ENCODE data around the gene NDUFS3. TPM values are rescaled to one million over a fixed set of nuclear protein-coding genes. Genes with fewer than 3 reads are reported as not detected.
"Not testable (repeated sequence)": the region's sequence is repeated elsewhere in the genome, so short reads cannot be mapped to it uniquely, and the experiment has no call there.

NDUFS3 gene
- total RNA-seq, 1 donor from 2014 or later: 98.3 TPM

DNA sequence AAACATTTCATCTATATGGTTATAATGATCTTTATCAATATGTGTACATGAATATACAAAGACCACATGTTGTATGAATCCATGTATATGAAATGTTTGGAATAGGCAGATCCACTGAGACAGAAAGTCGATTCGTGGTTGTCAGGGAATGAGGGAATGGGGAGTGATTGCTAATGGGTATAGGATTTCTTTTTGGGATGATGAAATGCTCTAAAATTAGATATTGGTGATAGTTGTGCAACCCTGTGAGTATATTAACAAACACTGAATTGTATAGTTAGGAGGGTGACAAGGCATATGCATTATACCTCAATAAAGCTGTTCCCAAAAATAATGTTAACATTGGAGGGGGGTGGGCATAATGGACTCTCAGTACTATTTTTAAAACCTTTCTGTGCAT, 18.4 kb upstream of the NDUFS3 start:
- DNase-seq: no peak

- not testable (repeated sequence) for DNase-seq
Measured at GRCh38 chr11:47562393-47562792, 16.5 kb upstream of the NDUFS3 start.

DNA sequence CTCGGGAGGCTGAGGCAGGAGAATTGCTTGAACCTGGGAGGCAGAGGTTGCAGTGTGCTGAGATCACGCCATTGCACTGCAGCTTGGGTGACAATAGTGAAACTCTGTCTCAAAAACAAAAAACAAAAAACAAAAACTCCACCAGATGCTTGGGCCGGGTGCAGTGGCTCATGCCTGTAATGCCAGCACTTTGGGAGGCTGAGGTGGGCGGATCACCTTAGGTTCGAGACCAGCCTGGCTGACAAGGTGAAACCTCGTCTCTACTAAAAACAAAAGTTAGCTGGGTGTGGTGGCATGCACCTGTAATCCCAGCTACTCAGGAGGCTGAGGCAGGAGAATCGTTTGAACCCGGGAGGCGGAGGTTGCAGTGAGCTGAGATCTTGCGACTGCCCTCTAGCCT, 14.5 kb upstream of the NDUFS3 start:
- DNase-seq: not testable (repeated sequence)

DNA sequence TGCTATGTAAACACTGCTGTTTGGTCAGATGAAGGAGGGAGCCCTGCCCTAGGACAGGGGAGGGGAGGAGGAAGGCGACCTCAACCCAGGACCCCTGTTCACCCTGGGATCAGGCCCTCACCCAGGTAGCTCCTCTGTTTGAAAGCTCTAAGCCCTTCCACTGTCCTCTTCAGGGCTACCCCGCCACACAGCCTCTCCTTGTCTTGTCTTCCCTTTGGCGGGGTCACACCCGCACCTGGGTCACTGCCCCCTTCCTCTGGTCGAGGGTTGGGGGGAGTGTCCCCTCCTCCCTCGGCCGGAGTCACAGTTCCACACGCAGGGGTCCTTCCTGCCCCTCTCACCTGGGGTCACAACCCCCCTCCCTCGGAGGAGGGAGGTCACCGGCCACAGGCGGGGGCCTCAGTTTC, 13.9 kb upstream of the NDUFS3 start:
- DNase-seq: no peak

DNA sequence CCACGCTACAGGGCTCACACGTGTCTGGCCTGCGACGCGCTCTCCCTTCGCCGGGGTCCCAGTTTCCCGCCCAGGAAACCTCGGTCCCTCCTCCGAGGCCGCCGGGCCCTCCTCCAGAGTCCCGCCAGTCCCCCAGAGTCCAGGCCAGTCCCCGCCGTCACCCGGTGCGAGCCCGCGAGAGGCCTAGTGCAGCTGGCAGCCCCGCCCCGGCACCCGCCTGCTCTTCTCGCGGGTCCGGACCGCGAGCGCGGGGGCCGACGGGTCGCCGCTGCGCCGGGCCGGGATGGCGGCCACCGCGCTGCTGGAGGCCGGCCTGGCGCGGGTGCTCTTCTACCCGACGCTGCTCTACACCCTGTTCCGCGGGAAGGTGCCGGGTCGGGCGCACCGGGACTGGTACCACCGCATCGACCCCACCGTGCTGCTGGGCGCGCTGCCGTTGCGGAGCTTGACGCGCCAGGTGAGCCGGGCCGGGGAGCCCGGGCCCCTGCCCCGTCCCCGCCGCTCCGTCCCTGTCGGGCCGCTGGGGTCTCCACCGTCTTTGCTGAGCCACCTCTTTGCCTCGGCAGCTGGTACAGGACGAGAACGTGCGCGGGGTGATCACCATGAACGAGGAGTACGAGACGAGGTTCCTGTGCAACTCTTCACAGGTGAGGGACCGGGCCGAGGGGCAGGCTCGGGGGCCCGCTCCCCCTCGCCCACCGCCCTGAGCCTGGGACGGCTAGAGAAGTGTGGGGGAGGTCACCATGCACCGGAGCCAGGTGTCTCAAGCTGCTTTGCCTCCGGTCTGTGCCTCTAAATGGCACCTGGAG, 13.3 kb upstream of the NDUFS3 start, which contains the start of gene PTPMT1:
Gene PTPMT1 (plus strand): TSS at position 260 of the 809 bp plus-strand sequence. CDS start 24 bp downstream, at position 284.
- peak; percentile 83 for DNase-seq

- peak; percentile 24 for DNase-seq
Measured at GRCh38 chr11:47566149-47566698, 12.7 kb upstream of the NDUFS3 start.

DNA sequence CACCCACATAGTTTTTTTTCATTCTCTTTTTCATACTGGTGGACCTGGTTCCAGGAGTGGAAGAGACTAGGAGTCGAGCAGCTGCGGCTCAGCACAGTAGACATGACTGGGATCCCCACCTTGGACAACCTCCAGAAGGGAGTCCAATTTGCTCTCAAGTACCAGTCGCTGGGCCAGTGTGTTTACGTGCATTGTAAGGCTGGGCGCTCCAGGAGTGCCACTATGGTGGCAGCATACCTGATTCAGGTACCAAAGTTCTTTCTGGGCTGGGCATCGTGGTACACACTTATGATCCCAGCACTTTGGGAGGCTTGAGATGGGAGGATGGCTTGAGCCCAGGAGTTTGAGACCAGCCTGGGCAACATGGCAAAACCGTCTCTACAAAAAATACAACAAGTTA, 9.2 kb upstream of the NDUFS3 start:
- DNase-seq: no peak

- no peak for DNase-seq
Measured at GRCh38 chr11:47570651-47571356, 8.1 kb upstream of the NDUFS3 start.

DNA sequence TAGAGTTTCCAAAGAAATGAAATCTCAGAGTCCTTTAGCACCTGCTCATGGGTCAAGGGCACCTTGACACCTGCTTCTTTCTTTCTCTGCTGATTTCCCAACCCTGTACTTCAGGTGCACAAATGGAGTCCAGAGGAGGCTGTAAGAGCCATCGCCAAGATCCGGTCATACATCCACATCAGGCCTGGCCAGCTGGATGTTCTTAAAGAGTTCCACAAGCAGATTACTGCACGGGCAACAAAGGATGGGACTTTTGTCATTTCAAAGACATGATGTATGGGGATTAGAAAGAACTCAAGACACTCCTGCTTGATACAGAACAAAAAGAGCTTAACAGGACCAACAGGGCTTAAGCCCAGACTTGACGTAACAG, 7.5 kb upstream of the NDUFS3 start:
- DNase-seq: no peak

DNA sequence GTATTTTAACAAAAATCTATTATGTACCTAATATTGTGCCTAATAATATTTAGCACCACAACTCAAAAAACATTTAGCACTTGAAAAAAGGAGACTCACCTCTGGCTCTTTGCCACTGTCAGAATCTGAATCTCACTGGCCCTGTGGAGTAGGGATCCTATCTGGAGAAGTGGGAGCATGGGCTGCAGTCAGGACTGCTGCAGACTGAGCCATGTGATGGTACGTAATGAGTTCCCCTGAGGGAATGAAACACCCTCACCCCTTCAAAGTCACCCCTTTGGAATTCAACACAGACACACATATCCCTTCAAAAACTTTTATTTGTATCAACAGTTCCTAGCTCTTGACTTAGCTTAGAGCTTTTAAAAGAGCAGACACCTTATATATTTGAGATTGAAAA, 7.0 kb upstream of the NDUFS3 start:
- DNase-seq: no peak

DNA sequence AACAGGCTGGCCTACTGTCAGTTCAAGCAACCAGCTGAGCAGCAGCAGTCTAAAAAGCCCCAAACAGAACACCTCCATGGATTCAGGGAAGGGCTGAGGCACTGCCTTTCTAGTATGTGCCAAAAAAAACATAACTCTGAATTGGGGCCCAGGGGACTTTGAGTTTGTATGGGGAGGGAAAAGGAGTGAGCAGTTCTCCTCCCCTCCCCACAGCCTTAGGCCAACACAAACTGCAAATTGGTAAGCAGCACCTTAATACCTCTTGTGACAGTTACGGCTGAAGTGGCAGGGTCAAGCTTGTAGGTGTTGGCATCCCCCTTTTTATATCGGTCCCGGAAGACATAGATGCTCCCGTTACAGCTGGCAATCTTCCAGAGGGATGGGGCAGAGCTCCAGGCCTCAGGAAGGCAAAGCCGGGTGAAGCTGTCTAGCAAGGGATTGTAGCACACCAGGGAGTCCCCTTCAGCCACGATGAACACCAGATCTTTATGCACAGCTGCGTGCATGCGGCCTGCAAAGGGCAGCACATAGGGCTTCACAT, 6.1 kb upstream of the NDUFS3 start:
- DNase-seq: no peak

DNA sequence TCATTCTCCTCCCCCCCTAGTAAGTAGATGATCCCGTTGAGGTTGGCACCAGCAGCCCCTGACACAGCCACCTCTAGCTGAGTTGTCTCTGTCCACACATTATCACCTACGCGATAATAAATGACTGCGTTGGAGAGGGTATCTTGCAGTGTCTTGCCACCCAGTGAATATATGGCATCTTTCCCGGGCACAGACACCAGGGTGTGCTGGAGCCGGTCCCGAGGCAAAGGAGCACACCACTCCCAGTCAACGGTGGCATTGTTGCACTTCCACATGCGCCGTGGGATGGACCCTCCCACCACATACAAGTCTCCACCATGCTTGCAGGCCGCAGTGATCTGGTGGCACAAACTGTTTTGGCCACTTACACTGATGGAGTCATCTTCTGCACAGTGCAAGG, 5.6 kb upstream of the NDUFS3 start:
- no peak for DNase-seq

- no peak for DNase-seq
Measured at GRCh38 chr11:47577460-47578041, 1.3 kb upstream of the NDUFS3 start.

DNA sequence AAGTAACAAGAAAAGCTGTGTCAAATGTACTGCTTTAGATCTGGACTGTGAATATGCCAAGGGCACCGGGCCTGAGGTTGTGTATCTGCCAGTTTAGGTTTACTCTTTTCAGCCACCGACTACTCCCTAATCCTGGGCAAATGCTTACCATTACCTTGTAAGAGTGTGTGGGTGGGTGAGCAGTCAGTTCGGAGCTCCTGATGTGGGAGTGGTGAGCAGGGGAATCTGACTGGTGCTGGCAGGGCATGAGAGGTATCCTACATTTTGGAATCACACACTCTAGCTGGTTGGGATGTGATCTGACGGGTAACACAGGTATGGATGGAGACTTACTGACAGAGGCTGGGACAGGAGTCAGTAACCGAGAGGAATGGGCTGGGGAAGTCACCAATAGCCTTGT, 5.0 kb downstream of the NDUFS3 start:
- DNase-seq: no peak

DNA sequence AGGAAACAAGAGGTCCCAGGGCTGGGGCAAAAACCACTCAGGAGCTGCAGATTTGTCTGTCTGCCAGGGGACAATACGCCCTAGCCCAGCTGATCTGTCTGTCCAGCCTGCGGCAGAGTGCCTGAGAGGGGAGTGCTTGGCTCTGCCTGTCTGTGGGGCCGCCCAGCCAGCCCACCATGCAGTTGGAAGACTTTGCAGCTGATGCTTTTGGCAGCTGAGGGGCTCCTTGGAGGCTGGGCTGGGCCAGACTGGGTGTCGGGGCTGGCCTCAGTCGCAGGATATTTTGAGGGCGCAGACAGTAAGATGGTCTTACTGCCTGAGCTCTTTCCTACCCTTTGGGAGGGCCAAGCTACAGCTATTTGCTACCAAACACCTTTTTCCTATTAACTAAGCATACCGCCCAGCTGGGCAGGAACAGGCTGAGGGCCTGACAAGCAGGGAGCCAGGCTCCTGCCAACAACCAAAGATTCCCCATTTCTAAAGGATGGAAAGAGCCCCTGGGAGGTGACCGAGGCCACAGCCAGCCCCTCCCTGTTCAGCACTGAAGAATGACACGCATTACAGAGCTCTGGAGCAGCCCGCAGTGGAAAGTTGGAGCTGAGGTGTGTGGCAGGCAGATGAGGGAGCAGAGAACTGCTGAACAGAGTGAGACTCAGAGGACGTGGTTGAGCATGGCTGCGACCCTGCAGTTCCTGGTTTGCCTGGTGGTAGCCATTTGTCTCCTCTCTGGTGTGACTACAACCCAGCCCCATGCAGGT, 7.4 kb downstream of the NDUFS3 start, which contains the start of gene FAM180B:
Gene FAM180B (plus strand): TSS at position 581 of the 758 bp plus-strand sequence. CDS start 91 bp downstream, at position 672.
- peak; percentile 87 for DNase-seq

GRCh38 chr11:47587039-47587716, 8.3 kb downstream of the NDUFS3 start:
- DNase-seq: no peak

DNA sequence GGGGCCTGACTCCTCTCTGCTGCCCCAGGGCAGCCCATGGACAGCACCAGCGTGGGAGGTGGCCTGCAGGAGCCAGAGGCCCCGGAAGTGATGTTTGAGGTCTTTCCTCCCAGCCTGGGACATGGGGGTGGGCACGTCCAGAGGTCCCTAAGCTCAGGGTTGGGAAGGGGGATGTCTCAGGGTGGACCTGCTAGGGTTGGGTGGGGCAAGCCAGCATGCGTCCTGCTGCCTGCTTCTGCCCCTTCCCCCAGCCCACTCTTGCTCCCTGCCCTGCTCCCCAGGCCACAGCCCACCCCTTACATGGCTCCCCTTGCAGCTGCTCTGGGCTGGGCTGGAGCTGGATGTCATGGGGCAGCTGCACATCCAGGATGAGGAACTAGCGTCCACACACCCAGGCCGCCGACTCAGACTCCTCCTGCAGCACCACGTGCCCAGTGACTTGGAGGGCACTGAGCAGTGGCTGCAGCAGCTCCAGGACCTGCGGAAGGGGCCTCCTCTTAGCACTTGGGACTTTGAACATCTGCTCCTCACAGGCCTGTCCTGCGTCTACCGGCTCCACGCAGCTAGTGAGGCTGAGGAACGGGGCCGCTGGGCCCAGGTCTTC, 9.0 kb downstream of the NDUFS3 start:
- DNase-seq: peak; percentile 83

- DNase-seq: no peak
Measured at GRCh38 chr11:47589118-47589517, 10.2 kb downstream of the NDUFS3 start.

DNA sequence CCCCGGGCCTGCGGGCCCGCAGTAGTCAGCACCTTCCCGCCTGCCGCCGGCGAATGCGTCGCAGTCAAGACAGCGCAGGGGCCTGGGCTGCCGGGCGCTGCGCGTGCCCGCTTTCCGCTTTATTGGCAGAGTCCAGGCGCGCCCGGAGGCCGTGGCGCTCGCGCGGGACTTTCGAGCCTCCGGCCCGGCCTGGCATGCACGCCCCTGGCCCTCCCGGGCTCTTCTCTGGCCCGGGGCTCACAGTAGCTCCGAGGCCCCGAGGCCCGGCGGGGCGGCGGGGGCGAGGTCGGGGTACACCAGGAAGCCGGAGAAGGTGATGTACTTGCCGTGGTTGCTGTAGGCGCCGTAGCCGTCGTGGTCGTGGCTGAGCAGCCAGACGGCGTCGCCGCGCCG, 10.7 kb downstream of the NDUFS3 start:
- peak; percentile 42 for DNase-seq

GRCh38 chr11:47589977-47590861, 11.3 kb downstream of the NDUFS3 start:
- DNase-seq: peak; percentile 86

Measured in tongue (tissue), 2 donors.